Smooth muscle cell (in vitro differentiated cells): Measurements from ENCODE around the gene MAP3K15. TPM values are rescaled to one million over a fixed set of nuclear protein-coding genes. Genes with fewer than 3 reads are reported as not detected.
A peak's percentile ranks its signal among the peaks of the same experiment; 100 is the strongest.

ENCODE experiments used
- DNase-seq: peaks from one replicate; lab custom pipeline; 2025; ENCODE audit not compliant: unreplicated experiment; lab: John Stamatoyannopoulos, UW
- H2AFZ ChIP-seq: fragments of 200-600 bp; sonication (generic); 2 replicates; pipeline ENCODE4 v1.6.0; 2016; ENCODE audit warnings: antibody characterized with exemption, low read depth, mild to moderate bottlenecking
- H3F3A ChIP-seq: fragments of 200-600 bp; sonication (generic); 2 replicates; pipeline ENCODE4 v1.6.0; 2017; ENCODE audit warnings: antibody characterized with exemption, low read depth
- H3K27ac ChIP-seq: fragments of 200-600 bp; sonication (generic); 2 replicates; pipeline ENCODE4 v1.5.1; 2016; ENCODE audit warnings: low read depth, mild to moderate bottlenecking
- H3K27me3 ChIP-seq: fragments of 200-600 bp; sonication (generic); 2 replicates; pipeline ENCODE4 v1.6.1; 2016; ENCODE audit warnings: low read depth, mild to moderate bottlenecking
- H3K36me3 ChIP-seq: fragments of 200-600 bp; sonication (generic); 2 replicates; pipeline ENCODE4 v1.5.1; 2016; ENCODE audit warnings: low read depth
- H3K4me1 ChIP-seq: fragments of 200-600 bp; sonication (generic); 2 replicates; pipeline ENCODE4 v1.5.1; 2016; ENCODE audit warnings: low read depth
- H3K4me2 ChIP-seq: fragments of 200-600 bp; sonication (generic); 2 replicates; pipeline ENCODE4 v1.6.0; 2016; ENCODE audit warnings: mild to moderate bottlenecking
- H3K4me3 ChIP-seq: fragments of 200-600 bp; sonication (generic); 2 replicates; pipeline ENCODE4 v1.5.1; 2016; ENCODE audit warnings: mild to moderate bottlenecking
- H3K79me2 ChIP-seq: fragments of 200-600 bp; sonication (generic); 2 replicates; pipeline ENCODE4 v1.6.0; 2016; ENCODE audit warnings: low read depth, mild to moderate bottlenecking
- H3K9ac ChIP-seq: fragments of 200-600 bp; sonication (generic); 2 replicates; pipeline ENCODE4 v1.6.0; 2016; ENCODE audit warnings: low read depth
- H3K9me3 ChIP-seq: fragments of 200-600 bp; sonication (generic); replicated peaks from 2 replicates; pipeline ENCODE4 v1.5.1; 2016; ENCODE audit warnings: low read depth
- H4K20me1 ChIP-seq: fragments of 200-600 bp; sonication (generic); 2 replicates; pipeline ENCODE4 v1.6.0; 2016; ENCODE audit warnings: low read depth
- CTCF ChIP-seq: fragments of 200-600 bp; sonication (generic); IDR thresholded peaks from 2 replicates; pipeline ENCODE4 v1.5.1; 2017; ENCODE audit warnings: borderline replicate concordance, mild to moderate bottlenecking, antibody characterized with exemption; ENCODE audit not compliant: insufficient read depth, poor library complexity, severe bottlenecking
- WGBS: methylation state at CpG from one replicate; pipeline ENCODE4 v1.1.7; 2016; ENCODE audit warnings: low lambda C conversion rate; 5-methylcytosine and 5-hydroxymethylcytosine counted together
- polyA plus RNA-seq: library from polyadenylated mRNA; unstranded; fragments of >200 nt; fragmentation: Nextera tagmentation; extraction: Ambion mirVana; gene quantifications from 2 replicates; pipeline ENCODE4 v1.2.1, GENCODE V29; 2016
- total RNA-seq: library from RNA; depleted of rRNA; stranded (reverse); fragments of >200 nt; gene quantifications from 2 replicates; pipeline ENCODE4 v1.2.3, GENCODE V29; 2014

MAP3K15 gene
- total and polyA plus RNA-seq, 2 experiments from 2014 or later, result 1.6 TPM; not detected in 1

- DNase-seq, result no peak
- 82% methylated on average over 10 of the region's 10 CpGs for WGBS
- Histone ChIP-seq H3K27ac (no peak overlapping the region), H3K27me3 (no peaks in the 10 kb centered on the region), H3F3A (no peaks in the 10 kb centered on the region), H3K4me2 (no peak overlapping the region), H3K4me3 (no peak overlapping the region), H2AFZ (no peak overlapping the region), H3K9me3 (no peaks in the 10 kb centered on the region), H3K9ac (no peak overlapping the region), H4K20me1 (peaks cover 4% of the 10 kb centered on the region), H3K36me3 (no peaks in the 10 kb centered on the region), H3K4me1 (no peaks in the 10 kb centered on the region), H3K79me2 (no peaks in the 10 kb centered on the region)
- no peak for TF ChIP-seq CTCF
These were observed 48.0 kb upstream of the MAP3K15 start for GRCh38 chrX:19563327-19563726.

- Histone ChIP-seq H3K27me3 (no peaks in the 10 kb centered on the region), H4K20me1 (peaks cover 4% of the 10 kb centered on the region), H3K9me3 (no peaks in the 10 kb centered on the region), H3K36me3 (no peaks in the 10 kb centered on the region), H3K27ac (no peak overlapping the region), H3K4me1 (no peaks in the 10 kb centered on the region), H3K4me3 (no peak overlapping the region), H3K4me2 (no peak overlapping the region), H3F3A (no peaks in the 10 kb centered on the region), H3K79me2 (no peaks in the 10 kb centered on the region), H2AFZ (no peak overlapping the region), H3K9ac (no peak overlapping the region)
- no peak for TF ChIP-seq CTCF
- 48% methylated on average over 1 of the region's 1 CpG for WGBS
- no peak for DNase-seq
These were observed 45.3 kb upstream of the MAP3K15 start for GRCh38 chrX:19560611-19561010.

- TF ChIP-seq CTCF, result no peak
- Histone ChIP-seq H3K9me3 (no peaks in the 10 kb centered on the region), H3F3A (no peaks in the 10 kb centered on the region), H3K27ac (no peak overlapping the region), H3K36me3 (no peaks in the 10 kb centered on the region), H3K4me1 (no peaks in the 10 kb centered on the region), H3K4me2 (no peak overlapping the region), H4K20me1 (peaks cover 7% of the 10 kb centered on the region), H3K4me3 (no peak overlapping the region), H3K9ac (no peak overlapping the region), H2AFZ (no peak overlapping the region), H3K79me2 (no peaks in the 10 kb centered on the region), H3K27me3 (no peaks in the 10 kb centered on the region)
- WGBS, result 69% methylated on average over 2 of the region's 2 CpGs
- no peak for DNase-seq
These were observed 42.5 kb upstream of the MAP3K15 start for GRCh38 chrX:19557822-19558221.

- H3K79me2 ChIP-seq, result no peaks in the 10 kb centered on the region
- no peak overlapping the region for H3K9ac ChIP-seq
- no peak overlapping the region for H2AFZ ChIP-seq
- H4K20me1 ChIP-seq, result peaks cover 7% of the 10 kb centered on the region
- 88% methylated on average over 4 of the region's 4 CpGs for WGBS
- H3K27ac ChIP-seq, result peak overlapping the region; percentile 60
- no peak overlapping the region for H3K4me3 ChIP-seq
- no peak for DNase-seq
- H3K36me3 ChIP-seq, result no peaks in the 10 kb centered on the region
- H3F3A ChIP-seq, result no peaks in the 10 kb centered on the region
- no peaks in the 10 kb centered on the region for H3K4me1 ChIP-seq
- H3K4me2 ChIP-seq, result no peak overlapping the region
- H3K27me3 ChIP-seq, result no peaks in the 10 kb centered on the region
- peaks cover 3% of the 10 kb centered on the region for H3K9me3 ChIP-seq
- TF ChIP-seq CTCF, result no peak
These were observed 40.9 kb upstream of the MAP3K15 start for GRCh38 chrX:19556202-19556601.
